HG02610 (cell line): ENCODE results near the gene PLCB1.

Source experiments
- ATAC-seq: cut with Tn5 transposase; IDR thresholded peaks from one replicate; pipeline ENCODE4 v1.9.1; 2021; ENCODE audit warnings: mild to moderate bottlenecking, moderate library complexity; ENCODE audit not compliant: unreplicated experiment

The PLCB1 gene

DNA sequence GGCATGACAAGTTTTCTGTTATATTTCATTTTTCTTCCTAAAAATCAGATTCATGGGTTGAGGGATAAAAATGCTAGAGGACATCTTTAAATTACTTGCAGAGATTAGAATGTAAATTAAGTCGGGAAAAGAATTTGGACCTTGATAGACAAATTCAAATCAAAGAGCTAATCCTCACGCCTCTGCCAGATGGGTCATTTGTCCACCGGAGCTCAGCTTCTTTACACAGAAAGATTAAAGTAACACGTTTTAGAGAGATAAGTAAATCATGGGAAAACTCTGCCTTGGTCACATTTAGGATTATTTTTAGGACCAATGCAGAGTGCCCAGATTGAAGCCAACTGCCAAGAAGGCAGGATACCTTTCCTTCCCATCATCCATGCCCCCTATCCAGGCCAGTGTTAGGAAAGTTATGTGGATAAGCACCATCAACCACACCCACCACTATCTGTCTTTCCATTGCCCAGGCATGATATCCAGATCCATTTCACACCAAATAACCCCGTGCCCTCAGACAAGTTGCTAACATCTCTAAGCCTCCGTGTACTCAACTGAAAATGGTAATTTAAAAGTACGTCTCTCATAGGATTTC, 539.4 kb downstream of the PLCB1 start:
- ATAC-seq, result no peak

DNA sequence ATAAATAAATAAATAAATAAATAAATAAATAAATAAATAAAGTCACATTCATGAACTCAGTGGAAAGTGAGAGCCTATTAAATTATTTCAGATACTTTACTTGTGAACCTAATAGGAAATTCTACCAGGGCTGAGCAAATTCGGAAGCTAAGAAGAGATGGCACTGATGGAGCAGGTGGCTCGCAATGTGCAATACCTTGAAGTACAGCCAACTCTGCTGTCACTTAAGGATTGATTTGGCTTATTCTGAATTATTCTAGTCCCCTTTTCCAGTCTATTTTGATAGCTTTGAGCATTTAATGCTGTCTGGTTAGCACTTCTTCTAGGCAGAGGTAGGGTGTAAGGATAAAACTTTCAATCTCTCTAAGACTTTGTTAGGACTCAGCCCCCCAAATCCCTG, 541.0 kb downstream of the PLCB1 start:
- ATAC-seq, result no peak

DNA sequence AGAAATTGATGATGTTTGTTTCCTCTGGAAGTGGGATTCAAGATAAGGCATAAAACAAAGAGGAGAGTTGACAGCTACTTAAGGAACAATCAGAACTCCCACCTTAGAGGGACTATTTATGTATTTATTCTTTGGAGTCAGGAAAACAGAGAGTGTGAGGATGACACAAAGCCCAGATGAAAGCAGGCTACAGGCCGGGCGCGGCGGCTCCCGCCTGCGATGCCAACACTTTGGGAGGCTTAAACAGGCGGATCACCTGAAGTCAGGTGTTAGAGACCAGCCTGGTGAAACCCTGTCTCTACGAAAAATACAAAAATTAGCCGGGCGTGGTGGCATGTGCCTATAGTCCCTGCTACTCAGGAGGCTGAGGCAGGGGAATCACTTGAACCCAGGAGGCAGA, 543.8 kb downstream of the PLCB1 start:
- ATAC-seq, result no peak

DNA sequence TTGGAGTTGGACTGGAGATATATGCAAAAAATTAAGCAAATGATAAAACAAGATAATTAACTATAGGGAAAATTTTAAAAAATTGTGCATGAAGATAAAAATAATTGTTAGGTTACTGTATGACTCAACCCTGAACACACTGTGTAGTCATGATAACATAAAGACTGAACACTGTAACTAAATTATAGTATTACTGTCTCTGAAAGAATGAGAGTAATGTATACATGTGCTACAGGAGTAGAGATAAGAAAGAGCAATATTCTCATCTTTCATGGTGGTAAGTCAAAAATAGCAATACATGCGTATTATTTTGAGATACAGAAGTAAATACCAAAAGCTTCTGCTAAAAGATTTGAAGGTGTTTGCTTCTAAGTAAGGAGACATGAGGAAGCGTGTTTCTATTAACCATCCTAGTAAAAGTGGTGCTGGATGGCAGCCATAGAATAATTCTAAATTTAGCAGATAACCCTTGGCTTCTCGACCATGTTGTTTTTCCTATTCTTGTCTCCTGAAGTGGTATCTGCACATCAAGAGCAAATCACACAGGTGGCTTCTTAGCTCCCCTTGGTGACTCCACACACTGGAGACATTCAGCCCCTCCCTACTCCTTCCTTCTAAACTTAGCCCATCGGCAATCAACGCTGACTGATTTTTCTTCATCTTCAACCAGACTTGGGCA, 546.2 kb downstream of the PLCB1 start:
- no peak for ATAC-seq

DNA sequence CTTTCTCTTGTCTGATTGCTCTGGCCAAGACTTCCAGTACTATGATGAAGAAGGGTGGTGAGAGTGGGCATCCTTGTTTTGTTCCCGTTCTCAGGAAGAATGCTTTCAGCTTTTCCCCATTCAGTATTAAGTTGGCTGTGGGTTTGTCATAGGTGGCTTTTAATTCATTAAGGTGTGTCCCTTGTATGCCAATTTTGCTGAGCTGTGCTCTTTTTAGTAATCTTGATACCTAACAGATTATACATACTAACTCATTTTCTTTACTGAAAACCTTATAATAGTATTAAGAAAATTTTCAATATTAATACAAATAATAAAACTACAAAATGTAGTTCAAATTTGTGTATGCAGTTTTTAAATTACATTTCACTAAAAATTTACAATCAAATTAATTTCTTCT, 557.3 kb downstream of the PLCB1 start:
- ATAC-seq, result no peak

DNA sequence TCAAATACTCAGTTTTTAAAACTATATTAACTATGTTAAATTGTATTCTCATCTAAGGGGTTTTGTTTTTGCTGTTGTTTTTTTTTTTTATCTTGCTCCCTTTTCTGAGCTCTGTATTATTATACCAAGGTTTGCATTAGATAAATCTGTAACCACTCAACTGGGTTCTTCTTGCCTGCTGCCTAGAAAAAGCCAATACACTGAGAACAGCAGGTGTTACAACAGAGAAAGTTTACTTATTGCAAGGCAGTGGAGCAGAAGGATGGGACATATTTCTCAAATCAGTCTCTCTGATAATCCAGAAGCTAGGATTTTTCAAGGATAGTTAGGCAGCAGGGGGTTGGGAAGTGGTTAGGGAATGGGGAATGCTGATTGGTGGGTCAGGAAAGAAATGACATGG, 558.0 kb downstream of the PLCB1 start:
- no peak for ATAC-seq

DNA sequence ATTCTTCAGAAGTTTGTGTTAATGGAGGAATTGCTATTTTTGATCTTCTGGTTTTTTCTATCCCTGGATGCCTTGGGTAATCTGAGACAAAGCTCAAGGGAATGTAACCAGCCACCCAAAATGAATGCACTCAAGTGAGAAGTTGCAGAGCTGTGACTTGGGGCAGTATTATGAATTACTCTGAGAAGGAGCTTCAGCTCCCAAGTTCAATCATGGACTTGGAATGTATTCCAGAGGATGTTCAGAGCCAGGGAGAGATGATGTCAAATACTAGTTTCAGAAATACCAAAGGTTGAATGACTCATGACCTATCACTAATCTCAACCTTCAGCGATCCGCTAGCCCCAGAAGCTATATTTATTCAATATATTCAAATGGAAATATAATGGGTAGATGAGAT, 561.6 kb downstream of the PLCB1 start:
- ATAC-seq, result no peak

DNA sequence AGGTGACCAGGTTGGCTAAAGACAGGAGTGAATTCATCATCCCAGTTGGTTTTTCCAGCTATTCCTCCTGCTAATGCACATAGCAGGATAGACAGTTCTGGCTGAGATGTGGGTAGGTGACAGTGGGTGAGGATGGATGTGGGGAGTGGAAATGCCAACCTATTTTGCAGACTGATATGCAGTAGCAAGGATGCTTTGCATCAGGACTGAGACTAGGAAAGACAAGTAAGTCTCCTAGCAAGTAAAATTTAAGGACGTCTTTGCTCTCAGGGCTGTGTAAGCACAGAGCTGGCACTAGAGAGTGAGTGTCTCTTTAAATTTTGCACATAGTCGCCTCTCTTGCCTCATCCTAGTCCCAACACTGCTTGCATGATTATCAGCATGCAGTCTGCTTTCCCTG, 568.7 kb downstream of the PLCB1 start:
- ATAC-seq, result no peak

DNA sequence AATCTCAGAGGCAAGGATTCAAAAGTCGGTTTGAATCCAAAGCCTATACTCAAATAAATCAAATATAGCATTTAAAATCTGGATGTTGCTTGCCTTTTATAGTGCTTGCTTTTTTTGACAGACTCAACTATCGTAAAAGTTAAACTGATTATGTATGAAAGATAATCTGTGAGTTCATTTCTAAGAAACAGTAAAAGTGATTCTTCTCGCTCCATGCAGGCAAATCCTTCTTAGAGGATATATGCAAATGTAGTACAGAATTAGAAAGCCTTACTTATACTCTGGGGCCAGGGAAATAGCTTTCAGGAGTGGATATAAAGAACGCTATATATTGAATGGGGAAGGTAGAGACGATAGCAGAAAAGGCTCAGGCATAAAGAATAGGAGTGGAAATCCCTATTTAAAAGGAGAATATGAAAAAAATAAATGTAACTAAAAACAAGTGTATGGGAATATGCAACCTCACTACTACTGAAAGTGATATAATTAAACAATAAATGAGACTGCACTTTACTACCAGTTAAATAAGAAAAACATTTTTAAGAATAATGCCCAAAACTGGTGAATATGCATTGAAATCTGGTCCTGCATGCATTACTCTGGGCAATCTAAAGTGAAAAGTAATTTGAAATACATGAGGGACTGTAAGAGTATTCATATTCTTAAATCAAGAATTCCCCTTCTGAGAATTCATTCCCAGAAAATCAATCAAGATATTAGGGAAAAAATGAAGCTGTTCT, 575.1 kb downstream of the PLCB1 start:
- ATAC-seq, result no peak

DNA sequence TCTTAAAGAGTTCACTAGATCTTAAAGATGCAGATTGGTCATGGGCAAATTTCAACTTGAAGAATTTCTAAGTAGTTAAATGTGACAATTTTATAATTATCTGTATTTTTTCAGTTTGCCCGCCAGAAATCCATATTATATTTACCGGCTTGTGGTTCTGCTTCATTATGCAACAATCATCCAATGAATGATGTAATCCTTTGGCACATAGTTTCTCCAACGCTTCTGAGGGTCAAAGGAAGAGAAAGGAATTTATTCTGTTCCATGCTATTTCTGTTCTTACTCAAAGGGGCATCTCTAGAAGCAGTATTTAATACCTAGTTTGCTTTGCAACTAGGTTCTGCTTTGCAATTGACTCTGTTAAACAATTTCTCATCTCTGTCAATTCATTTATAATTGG, 577.6 kb downstream of the PLCB1 start:
- no peak for ATAC-seq

DNA sequence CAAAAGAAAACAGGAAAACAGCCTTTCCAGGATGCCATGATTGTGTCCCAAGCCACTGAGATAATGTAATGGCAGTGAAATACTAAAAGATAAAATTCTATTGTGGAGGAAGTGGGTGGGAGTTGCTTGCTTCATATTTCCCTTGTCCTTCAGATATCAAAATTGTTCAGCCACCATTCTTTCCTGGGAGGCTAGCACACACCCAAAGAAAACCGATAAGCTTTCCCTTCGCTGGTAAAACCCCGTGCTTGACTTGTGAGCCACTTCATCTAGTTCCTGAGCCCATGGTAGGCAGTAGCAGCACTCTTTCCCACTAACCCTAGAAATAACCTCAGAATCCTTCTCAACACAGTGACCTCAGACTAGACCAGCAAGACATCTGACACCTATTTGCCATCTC, 579.4 kb downstream of the PLCB1 start:
- no peak for ATAC-seq

DNA sequence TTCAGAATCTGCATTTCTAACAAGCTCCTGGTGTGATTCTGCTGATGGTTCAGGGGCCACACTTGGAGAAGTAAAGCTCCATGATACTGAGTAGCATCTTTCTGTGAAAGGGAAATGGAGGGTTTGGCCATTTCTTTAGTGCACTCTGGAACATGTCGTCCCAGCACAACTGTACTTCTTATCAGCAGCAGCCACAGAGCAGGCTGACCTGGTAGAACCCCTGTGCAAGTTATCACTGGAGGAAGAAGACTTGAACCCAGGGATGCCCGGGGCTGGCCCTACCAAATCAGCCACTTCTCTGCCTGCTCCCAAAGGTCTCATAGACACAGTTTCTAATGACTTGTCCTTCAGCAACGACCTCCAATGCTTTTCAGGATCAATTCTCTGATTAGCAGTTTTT, 582.1 kb downstream of the PLCB1 start:
- ATAC-seq, result no peak

DNA sequence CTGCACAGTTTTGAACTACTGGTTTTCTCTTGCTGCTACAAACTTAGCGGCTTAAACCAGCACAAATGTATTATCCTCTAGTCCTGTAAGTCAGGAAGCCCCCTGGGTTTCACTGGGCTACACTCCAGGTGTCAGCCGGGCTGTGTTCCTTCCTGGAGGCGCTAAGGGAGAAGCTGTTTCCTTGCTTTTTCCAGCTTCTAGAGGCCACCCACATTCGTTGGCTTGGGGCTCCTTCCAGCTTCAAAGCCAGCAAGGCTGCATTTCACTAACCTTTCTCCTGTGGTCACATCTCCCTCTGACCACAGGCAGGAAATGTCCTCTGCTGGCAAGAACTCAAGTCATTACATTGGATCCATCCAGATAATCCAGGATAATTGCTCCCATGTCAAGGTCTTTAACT, 586.2 kb downstream of the PLCB1 start:
- no peak for ATAC-seq

DNA sequence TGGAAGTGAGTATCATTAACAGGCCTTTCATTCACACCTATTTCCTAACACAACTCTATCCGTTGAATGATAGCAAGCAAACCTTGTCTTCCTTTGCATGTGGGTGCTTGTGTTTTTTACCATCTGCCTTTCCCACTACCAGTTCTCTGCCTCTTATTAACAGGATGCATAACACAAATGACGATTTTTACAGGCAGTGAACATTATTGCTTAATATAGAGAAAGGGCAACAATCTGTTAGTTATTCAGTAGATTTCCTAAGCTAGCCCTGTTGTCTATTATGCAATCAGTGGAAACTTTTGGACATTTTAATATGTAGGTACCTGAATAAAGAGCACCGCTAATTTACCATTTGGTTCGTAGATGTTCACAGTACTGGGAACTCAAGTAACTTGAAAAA, 588.0 kb downstream of the PLCB1 start:
- ATAC-seq, result no peak

DNA sequence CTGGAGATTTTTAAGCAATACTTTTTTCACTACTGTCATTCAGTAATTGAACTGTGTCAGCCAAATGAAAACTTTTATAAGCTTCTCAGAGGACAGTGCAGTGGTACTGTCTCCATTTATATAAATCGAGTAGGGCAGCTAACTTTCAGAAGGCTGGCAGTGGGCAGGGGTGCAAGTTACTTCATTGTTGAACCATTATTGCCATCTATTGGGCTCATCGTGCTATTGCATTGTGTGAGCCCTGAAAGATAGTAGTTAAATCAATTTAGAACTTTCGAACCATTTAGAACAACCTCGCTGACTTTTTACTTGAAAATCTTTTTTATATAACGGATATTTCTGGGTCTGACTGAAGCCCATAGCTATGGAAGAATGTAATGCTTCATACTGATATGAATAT, 589.0 kb downstream of the PLCB1 start:
- ATAC-seq, result no peak

DNA sequence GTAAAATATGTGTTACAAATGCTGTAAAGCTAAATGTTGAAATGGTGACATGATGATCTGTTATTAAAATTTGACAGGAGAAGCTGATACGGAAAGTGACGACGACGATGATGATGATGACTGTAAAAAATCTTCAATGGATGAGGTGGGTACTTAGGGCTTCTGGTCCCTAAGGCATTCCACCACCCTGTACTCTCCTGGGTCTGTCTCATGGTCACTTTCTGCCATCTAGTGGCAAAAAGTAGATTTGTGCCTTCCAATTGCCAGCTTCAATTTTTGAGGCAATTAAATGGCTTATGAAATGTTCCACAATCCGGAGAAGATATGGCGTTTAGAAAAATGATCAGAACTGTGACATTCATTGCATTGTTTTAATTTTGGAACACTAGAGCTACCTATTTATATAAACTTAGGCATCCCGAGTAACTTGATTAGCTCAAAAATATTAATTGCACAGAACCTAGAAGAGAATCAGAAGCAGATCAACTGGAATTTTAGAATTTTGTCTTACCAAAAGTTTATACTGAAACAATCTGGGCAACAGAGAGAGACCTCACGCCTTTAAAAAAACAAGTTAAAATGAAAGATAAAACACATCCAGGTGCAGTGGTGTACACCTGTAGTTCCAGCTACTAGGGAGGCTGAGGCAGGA, 590.3 kb downstream of the PLCB1 start:
- ATAC-seq, result peak; percentile 72

DNA sequence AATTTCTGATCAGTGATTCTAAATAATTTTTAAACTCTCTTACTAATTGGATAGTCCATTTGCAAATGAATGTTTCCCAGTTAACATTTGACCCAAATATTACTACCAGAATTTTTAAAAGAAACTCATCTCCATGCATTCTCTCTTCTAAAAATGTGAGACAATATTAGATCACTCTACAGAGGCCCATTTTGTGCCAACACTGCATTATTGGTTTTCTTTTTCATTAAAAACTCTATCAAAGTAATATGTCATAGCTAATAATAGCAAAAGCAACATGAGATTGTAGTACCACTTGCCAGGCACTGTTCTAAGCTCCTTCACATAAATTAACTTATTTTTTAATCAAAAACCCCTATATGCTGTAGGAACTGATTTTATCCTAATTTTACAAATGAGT, 591.2 kb downstream of the PLCB1 start:
- ATAC-seq, result no peak

DNA sequence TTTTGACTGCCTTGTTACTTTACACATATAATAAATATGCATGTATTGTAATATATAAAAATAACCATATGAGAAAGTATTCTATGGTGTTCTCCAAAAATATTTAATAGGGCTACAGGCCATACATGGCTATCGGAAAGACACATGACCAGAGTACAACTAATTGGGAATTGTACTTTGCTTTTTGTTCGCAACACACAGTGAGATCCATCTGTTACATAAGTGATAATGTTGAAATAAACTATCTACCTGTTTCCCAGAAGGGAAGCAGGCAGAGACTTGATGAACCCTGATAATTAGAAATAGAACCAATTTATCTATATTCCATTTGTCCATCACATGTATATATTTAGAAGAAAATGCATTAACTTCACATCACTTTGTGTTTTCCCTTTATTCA, 592.8 kb downstream of the PLCB1 start:
- ATAC-seq, result no peak

DNA sequence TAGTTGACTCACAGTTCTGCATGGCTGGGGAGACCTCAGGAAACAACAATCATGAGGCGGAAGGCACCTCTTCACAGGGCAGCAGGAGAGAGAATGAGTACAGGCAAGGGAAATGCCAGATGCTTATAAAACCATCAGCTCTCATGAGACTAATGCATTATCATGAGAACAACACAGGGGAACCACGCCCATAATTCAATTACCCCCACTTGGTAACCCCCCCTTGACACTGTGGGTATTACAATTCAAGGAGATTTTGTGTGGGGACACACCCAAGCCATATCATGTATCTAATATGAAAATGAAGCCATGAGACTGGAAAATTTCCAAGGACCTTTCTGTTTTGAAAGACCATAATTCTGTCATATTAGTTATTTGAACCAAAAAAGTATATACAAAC, 594.4 kb downstream of the PLCB1 start:
- no peak for ATAC-seq

DNA sequence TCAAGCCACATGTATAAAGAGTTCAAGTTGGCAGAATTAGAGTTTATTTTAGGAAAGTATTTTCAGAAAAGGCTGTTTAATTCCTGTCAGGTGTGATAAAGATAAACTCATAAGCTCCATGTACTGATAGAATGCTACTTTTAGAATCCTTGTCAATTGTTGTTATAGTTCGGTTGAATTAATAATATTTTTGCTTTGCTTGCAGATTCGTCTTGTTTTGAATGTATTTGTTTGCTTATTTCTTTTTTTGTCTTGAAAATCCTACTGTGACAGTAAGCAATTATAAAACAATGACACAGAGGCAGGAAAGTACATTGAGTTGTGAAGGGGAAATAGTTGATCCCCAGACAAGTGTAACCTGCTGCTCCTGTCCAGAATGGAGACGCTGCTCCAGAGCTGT, 602.9 kb downstream of the PLCB1 start:
- ATAC-seq, result no peak

DNA sequence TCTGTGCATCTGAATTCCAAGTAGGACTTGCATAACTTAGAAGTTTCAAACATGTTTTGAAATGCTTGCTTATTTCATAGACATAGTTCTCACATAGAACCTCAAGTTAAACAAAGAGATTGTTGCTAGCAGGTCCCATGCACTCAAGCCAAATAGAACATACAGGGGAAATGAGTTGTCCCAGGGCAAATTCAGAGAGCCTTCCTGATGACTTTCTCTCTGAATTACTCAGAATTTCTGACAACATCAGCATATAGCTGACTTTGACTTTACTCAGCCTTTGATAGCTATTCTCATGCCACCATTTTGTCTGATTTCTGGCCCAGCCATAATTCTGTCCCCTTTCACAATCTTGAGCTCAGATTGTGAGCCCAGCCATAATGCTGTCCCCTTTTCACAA, 603.6 kb downstream of the PLCB1 start:
- ATAC-seq, result no peak

DNA sequence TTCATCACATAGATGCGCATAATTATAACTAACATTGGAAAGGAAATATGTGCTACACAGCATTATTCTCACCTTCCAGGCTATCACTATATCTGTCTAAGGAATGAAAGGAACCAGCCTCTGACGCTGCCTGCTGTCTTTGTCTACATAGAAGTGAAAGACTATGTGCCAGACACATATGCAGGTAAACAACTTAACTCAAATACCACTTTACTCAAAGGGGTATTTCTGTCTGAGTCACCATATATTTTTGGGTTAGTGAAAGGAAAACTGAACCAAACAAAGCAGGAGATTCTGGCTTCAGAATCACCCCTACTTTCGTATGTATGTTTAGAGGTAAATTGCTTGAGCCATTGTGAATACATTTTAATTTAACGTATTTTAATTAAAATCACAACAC, 608.2 kb downstream of the PLCB1 start:
- peak; percentile 92 for ATAC-seq
